HCT116 (cell line): ENCODE results near the gene IMMP2L. TPM values are rescaled to one million over a fixed set of nuclear protein-coding genes. Genes with fewer than 3 reads are reported as not detected.

ENCODE experiments used
- ATAC-seq: fragments of 200-7000 bp; cut with Tn5 transposase; 2 replicates; pipeline ENCODE4 v1.9.1; 2020; ENCODE audit warnings: mild to moderate bottlenecking, moderate library complexity
- BruUV-seq: library from RNA; stranded (reverse); fragments of 400-500 nt; replicated peaks from 2 replicates; lab custom pipeline; 2021; lab: Mats Ljungman, UMichigan
- CTCF ChIA-PET: fragments of 300-600 bp; sonication (Branson Sonifier 250); formaldehyde crosslinking; loops from one replicate; lab custom pipeline; 2021; ENCODE audit warnings: antibody characterized with exemption; lab: Charles Lee
- POLR2A ChIA-PET: fragments of 300-600, 350-600 bp; sonication (Branson Sonifier 250); formaldehyde crosslinking; loops from one replicate; lab custom pipeline; 2021; ENCODE audit warnings: antibody characterized with exemption; lab: Charles Lee
- RAD21 ChIA-PET, 2 experiments: fragments of 300-600 bp; sonication (Branson Sonifier 250); formaldehyde crosslinking; loops; one replicate each; lab custom pipeline; 2023; ENCODE audit warnings: low total read pairs in 2 of 2; ENCODE audit not compliant: uncharacterized antibody in 2 of 2, unreplicated experiment in 2 of 2, low non-redundant PET in 1 of 2; lab: Charles Lee
- DNase-seq: peaks from one replicate; pipeline ENCODE4 v3.0.0-alpha.2; 2010; ENCODE audit warnings: low read depth, low spot score
- H2AFZ ChIP-seq: fragments of 200-600 bp; shearing (Covaris generic), sonication (generic); 2 replicates; pipeline ENCODE4 v1.6.1; 2017; ENCODE audit warnings: low read depth, mixed run types, mixed read lengths, antibody characterized with exemption, low read length; ENCODE audit not compliant: poor library complexity, severe bottlenecking
- H3K27ac ChIP-seq: 2 replicates; pipeline ENCODE4 v1.5.1; 2012; ENCODE audit warnings: low read depth, low read length
- H3K27me3 ChIP-seq: fragments of 200-600 bp; sonication (generic); 2 replicates; pipeline ENCODE4 v1.6.1; 2016; ENCODE audit warnings: mixed run types, low read length, mixed read lengths; ENCODE audit not compliant: insufficient read depth
- H3K36me3 ChIP-seq, 2 experiments: fragments of 200-500 bp in 1 of 2; fragments of 200-600 bp in 1 of 2; sonication (Bioruptor generic) in 1 of 2; sonication (generic) in 1 of 2; 2 replicates each; pipeline versions ENCODE4 v1.5.1 to v1.6.1; 2014 to 2016; ENCODE audit warnings: low read length in 2 of 2, inconsistent platforms in 1 of 2, mixed read lengths in 1 of 2, mixed run types in 1 of 2; ENCODE audit not compliant: insufficient read depth in 2 of 2, control insufficient read depth in 1 of 2
- H3K4me1 ChIP-seq, 2 experiments: fragments of 200-600 bp in 1 of 2; sonication (generic) in 1 of 2; 2 replicates each; pipeline versions ENCODE4 v1.5.1 to v1.6.1; 2012 to 2017; ENCODE audit warnings: low read length in 2 of 2, inconsistent platforms in 1 of 2, mild to moderate bottlenecking in 1 of 2, mixed read lengths in 1 of 2, mixed run types in 1 of 2, moderate library complexity in 1 of 2; ENCODE audit not compliant: insufficient read depth in 2 of 2, control insufficient read depth in 1 of 2
- H3K4me2 ChIP-seq: fragments of 200-600 bp; sonication (generic); 2 replicates; pipeline ENCODE4 v1.6.1; 2017; ENCODE audit warnings: mixed run types, low read length, mixed read lengths
- H3K4me3 ChIP-seq, 2 experiments: fragments of 200-600 bp in 1 of 2; sonication (generic) in 1 of 2; replicated peaks in 1 of 2; 2 replicates each; pipeline ENCODE4 v1.5.1; 2011 to 2016; ENCODE audit warnings: low read length in 2 of 2, control low read depth in 1 of 2, low read depth in 1 of 2, mild to moderate bottlenecking in 1 of 2, mixed read lengths in 1 of 2, mixed run types in 1 of 2
- H3K79me2 ChIP-seq: fragments of 200-600 bp; sonication (generic); 2 replicates; pipeline ENCODE4 v1.6.1; 2017; ENCODE audit warnings: mild to moderate bottlenecking, mixed run types, low read length, moderate library complexity, mixed read lengths; ENCODE audit not compliant: insufficient read depth
- H3K9ac ChIP-seq: fragments of 200-600 bp; sonication (generic); 2 replicates; pipeline ENCODE4 v1.6.1; 2016; ENCODE audit warnings: low read length, mixed read lengths
- H3K9me2 ChIP-seq: fragments of 200-600 bp; sonication (generic), shearing (Covaris generic); 2 replicates; pipeline ENCODE4 v1.6.1; 2017; ENCODE audit warnings: mixed run types, mild to moderate bottlenecking, moderate library complexity; ENCODE audit not compliant: insufficient read depth
- H3K9me3 ChIP-seq, 2 experiments: fragments of 200-500 bp in 1 of 2; fragments of 200-600 bp in 1 of 2; sonication (Bioruptor generic) in 1 of 2; sonication (generic) in 1 of 2; 2 replicates each; pipeline ENCODE4 v1.6.1; 2014 to 2017; ENCODE audit warnings: low read length in 2 of 2, mixed read lengths in 2 of 2, inconsistent platforms in 1 of 2, low read depth in 1 of 2, mild to moderate bottlenecking in 1 of 2, mixed run types in 1 of 2, moderate library complexity in 1 of 2; ENCODE audit not compliant: control insufficient read depth in 1 of 2, insufficient read depth in 1 of 2
- H4K20me1 ChIP-seq: fragments of 200-600 bp; sonication (generic), shearing (Covaris generic); 2 replicates; pipeline ENCODE4 v1.6.1; 2017; ENCODE audit warnings: mixed run types, mild to moderate bottlenecking, moderate library complexity; ENCODE audit not compliant: insufficient read depth
- CBX3 ChIP-seq: IDR thresholded peaks from 2 replicates; pipeline ENCODE4 v1.6.1; 2012; ENCODE audit warnings: low read depth
- CEBPB ChIP-seq: IDR thresholded peaks from 2 replicates; pipeline ENCODE4 v1.6.1; 2012; ENCODE audit warnings: low read depth
- EGR1 ChIP-seq: IDR thresholded peaks from 2 replicates; pipeline ENCODE4 v1.6.1; 2012; ENCODE audit warnings: low read depth
- ELF1 ChIP-seq: IDR thresholded peaks from 2 replicates; pipeline ENCODE4 v1.6.1; 2012; ENCODE audit warnings: low read depth, borderline replicate concordance
- EZH2 ChIP-seq: fragments of 200-600 bp; sonication (generic); IDR thresholded peaks from 2 replicates; pipeline ENCODE4 v1.6.1; 2017; ENCODE audit warnings: antibody characterized with exemption, mixed run types
- EZH2phosphoT487 ChIP-seq: fragments of 200-600 bp; IDR thresholded peaks from 2 replicates; pipeline ENCODE4 v1.6.1; 2018; ENCODE audit warnings: antibody characterized with exemption, borderline replicate concordance
- FOSL1 ChIP-seq: IDR thresholded peaks from 2 replicates; pipeline ENCODE4 v1.6.1; 2012; ENCODE audit warnings: low read depth
- POLR2AphosphoS5 ChIP-seq: IDR thresholded peaks from 2 replicates; pipeline ENCODE4 v1.6.1; 2011; ENCODE audit warnings: mild to moderate bottlenecking, low read depth, low read length, moderate library complexity
- RAD21 ChIP-seq: IDR thresholded peaks from 2 replicates; pipeline ENCODE4 v1.6.1; 2012; ENCODE audit warnings: low read depth, mild to moderate bottlenecking
- SIN3A ChIP-seq: IDR thresholded peaks from 2 replicates; pipeline ENCODE4 v1.6.1; 2012; ENCODE audit warnings: low read depth
- SP1 ChIP-seq: IDR thresholded peaks from 2 replicates; pipeline ENCODE4 v1.6.1; 2012; ENCODE audit warnings: low read depth
- SRF ChIP-seq: IDR thresholded peaks from 2 replicates; pipeline ENCODE4 v1.6.1; 2012; ENCODE audit warnings: low read depth
- TCF7L2 ChIP-seq: IDR thresholded peaks from 2 replicates; pipeline ENCODE4 v1.7.0; 2011; ENCODE audit warnings: borderline replicate concordance, inconsistent platforms; ENCODE audit not compliant: insufficient read depth, insufficient read length; ENCODE audit errors: extremely low read depth
- ZFX ChIP-seq: fragments of 450-650 bp; IDR thresholded peaks from 2 replicates; pipeline ENCODE4 v1.6.1; 2017
- intact Hi-C: fragments of 100-400 bp; cut with micrococcal nuclease; formaldehyde crosslinking; loops from 2 replicates; pipeline ENCODE4 v1.10.0; 2022
- total RNA-seq: library from RNA; stranded (reverse); gene quantifications from one replicate; pipeline ENCODE4 v1.2.1, GENCODE V29; 2021; ENCODE audit not compliant: unreplicated experiment
- TF ChIP-seq, protein P1 (sequence below): IDR thresholded peaks from 2 replicates; pipeline ENCODE4 v1.6.1; 2012; ENCODE audit warnings: low read depth
- TF ChIP-seq, protein P2 (sequence below), 3 experiments: fragments of 200-600 bp in 1 of 3; sonication (generic) in 1 of 3; IDR thresholded peaks in 2 of 3; conservative IDR thresholded peaks in 1 of 3; 2 replicates each; pipeline ENCODE4 v1.5.1; 2012 to 2017; ENCODE audit warnings: low read depth in 2 of 3, low read length in 2 of 3, antibody characterized with exemption in 1 of 3, borderline replicate concordance in 1 of 3, control low read depth in 1 of 3, mild to moderate bottlenecking in 1 of 3, mixed read lengths in 1 of 3, mixed run types in 1 of 3, moderate library complexity in 1 of 3; ENCODE audit not compliant: insufficient read depth in 1 of 3
- TF ChIP-seq, protein P3 (sequence below): IDR thresholded peaks from 2 replicates; pipeline ENCODE4 v1.6.1; 2012
- TF ChIP-seq, protein P4 (sequence below): IDR thresholded peaks from 2 replicates; pipeline ENCODE4 v1.6.1; 2012
- TF ChIP-seq, protein P5 (sequence below): IDR thresholded peaks from 2 replicates; pipeline ENCODE4 v1.6.1; 2011; ENCODE audit warnings: mild to moderate bottlenecking, low read length, moderate library complexity; ENCODE audit not compliant: insufficient replicate concordance; ENCODE audit errors: extremely low read depth

The IMMP2L gene
- total RNA-seq, 1 experiment from 2014 or later, result 21.1 TPM

DNA sequence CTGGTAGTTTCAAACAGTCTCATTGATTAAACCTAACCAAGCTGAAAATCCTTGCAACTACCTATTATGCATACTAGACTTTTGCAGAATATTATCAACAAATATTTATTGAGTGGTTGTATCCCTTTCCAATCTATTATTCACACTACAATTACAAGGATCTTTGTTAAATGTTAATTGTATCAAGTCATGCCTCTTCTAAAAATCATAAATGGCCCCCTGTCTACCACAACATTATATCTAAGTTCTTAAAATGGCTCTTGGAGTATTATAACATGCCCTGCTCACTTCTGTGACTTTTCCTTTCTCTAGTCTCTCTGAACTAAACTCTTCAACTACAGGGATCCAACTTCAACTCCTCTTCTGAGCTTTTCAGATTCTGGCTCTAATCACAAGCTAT is 219.3 kb downstream of the IMMP2L start:
- BruUV-seq, result no TSS peak
- H3K27ac ChIP-seq, result no peak overlapping the region
- no peaks in the 10 kb centered on the region for H3K9me3 ChIP-seq
- ChIA-PET RAD21 (no interaction called here), POLR2A (no interaction called here), CTCF (no interaction called here)
- no peak overlapping the region for H3K4me2 ChIP-seq
- H4K20me1 ChIP-seq, result no peaks in the 10 kb centered on the region
- DNase-seq, result no peak
- ATAC-seq, result no peak
- intact Hi-C loops, result no loop called here
- H3K4me1 ChIP-seq, result no peaks in the 10 kb centered on the region
- no peak for TF ChIP-seq FOSL1
- no peak for TF ChIP-seq SIN3A
- TF ChIP-seq EZH2phosphoT487, result no peak
- TF ChIP-seq, protein P1, sequence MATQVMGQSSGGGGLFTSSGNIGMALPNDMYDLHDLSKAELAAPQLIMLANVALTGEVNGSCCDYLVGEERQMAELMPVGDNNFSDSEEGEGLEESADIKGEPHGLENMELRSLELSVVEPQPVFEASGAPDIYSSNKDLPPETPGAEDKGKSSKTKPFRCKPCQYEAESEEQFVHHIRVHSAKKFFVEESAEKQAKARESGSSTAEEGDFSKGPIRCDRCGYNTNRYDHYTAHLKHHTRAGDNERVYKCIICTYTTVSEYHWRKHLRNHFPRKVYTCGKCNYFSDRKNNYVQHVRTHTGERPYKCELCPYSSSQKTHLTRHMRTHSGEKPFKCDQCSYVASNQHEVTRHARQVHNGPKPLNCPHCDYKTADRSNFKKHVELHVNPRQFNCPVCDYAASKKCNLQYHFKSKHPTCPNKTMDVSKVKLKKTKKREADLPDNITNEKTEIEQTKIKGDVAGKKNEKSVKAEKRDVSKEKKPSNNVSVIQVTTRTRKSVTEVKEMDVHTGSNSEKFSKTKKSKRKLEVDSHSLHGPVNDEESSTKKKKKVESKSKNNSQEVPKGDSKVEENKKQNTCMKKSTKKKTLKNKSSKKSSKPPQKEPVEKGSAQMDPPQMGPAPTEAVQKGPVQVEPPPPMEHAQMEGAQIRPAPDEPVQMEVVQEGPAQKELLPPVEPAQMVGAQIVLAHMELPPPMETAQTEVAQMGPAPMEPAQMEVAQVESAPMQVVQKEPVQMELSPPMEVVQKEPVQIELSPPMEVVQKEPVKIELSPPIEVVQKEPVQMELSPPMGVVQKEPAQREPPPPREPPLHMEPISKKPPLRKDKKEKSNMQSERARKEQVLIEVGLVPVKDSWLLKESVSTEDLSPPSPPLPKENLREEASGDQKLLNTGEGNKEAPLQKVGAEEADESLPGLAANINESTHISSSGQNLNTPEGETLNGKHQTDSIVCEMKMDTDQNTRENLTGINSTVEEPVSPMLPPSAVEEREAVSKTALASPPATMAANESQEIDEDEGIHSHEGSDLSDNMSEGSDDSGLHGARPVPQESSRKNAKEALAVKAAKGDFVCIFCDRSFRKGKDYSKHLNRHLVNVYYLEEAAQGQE, result no peak
- TF ChIP-seq SRF, result no peak
- TF ChIP-seq, protein P2, sequence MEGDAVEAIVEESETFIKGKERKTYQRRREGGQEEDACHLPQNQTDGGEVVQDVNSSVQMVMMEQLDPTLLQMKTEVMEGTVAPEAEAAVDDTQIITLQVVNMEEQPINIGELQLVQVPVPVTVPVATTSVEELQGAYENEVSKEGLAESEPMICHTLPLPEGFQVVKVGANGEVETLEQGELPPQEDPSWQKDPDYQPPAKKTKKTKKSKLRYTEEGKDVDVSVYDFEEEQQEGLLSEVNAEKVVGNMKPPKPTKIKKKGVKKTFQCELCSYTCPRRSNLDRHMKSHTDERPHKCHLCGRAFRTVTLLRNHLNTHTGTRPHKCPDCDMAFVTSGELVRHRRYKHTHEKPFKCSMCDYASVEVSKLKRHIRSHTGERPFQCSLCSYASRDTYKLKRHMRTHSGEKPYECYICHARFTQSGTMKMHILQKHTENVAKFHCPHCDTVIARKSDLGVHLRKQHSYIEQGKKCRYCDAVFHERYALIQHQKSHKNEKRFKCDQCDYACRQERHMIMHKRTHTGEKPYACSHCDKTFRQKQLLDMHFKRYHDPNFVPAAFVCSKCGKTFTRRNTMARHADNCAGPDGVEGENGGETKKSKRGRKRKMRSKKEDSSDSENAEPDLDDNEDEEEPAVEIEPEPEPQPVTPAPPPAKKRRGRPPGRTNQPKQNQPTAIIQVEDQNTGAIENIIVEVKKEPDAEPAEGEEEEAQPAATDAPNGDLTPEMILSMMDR (IDR thresholded peaks at IDR 0.05 in 2 of 3, conservative IDR thresholded peaks at IDR 0.05 in 1 of 3; ENCODE audit: borderline replicate concordance in 1 of 3, insufficient read depth in 1 of 3, low read depth in 2 of 3, low read length in 2 of 3), result no peak
- TF ChIP-seq, protein P3, sequence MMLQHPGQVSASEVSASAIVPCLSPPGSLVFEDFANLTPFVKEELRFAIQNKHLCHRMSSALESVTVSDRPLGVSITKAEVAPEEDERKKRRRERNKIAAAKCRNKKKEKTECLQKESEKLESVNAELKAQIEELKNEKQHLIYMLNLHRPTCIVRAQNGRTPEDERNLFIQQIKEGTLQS, result no peak
- TF ChIP-seq POLR2AphosphoS5, result no peak
- no peak for TF ChIP-seq EGR1
- TF ChIP-seq TCF7L2, result no peak
- no peak for TF ChIP-seq EZH2
- TF ChIP-seq, protein P4, sequence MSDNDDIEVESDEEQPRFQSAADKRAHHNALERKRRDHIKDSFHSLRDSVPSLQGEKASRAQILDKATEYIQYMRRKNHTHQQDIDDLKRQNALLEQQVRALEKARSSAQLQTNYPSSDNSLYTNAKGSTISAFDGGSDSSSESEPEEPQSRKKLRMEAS, result no peak
- TF ChIP-seq CEBPB, result no peak
- TF ChIP-seq, protein P5, sequence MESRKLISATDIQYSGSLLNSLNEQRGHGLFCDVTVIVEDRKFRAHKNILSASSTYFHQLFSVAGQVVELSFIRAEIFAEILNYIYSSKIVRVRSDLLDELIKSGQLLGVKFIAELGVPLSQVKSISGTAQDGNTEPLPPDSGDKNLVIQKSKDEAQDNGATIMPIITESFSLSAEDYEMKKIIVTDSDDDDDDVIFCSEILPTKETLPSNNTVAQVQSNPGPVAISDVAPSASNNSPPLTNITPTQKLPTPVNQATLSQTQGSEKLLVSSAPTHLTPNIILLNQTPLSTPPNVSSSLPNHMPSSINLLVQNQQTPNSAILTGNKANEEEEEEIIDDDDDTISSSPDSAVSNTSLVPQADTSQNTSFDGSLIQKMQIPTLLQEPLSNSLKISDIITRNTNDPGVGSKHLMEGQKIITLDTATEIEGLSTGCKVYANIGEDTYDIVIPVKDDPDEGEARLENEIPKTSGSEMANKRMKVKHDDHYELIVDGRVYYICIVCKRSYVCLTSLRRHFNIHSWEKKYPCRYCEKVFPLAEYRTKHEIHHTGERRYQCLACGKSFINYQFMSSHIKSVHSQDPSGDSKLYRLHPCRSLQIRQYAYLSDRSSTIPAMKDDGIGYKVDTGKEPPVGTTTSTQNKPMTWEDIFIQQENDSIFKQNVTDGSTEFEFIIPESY, result no peak
- TF ChIP-seq CBX3, result no peak
- no peak for TF ChIP-seq ELF1
- no peak for TF ChIP-seq RAD21
- no peak for TF ChIP-seq SP1
- TF ChIP-seq ZFX, result no peak
- H3K4me3 ChIP-seq, result no peak overlapping the region
- H3K27me3 ChIP-seq, result no peaks in the 10 kb centered on the region
- H3K9me2 ChIP-seq, result no peaks in the 10 kb centered on the region
- no peak overlapping the region for H2AFZ ChIP-seq
- no peak overlapping the region for H3K9ac ChIP-seq
- H3K36me3 ChIP-seq, result no peaks in the 10 kb centered on the region
- H3K79me2 ChIP-seq, result no peaks in the 10 kb centered on the region
